Activated CD4-positive, CD25-positive, alpha-beta regulatory T cell treated with anti-CD3 and anti-CD28 coated beads, Interleukin-2, amount 50 U/mL, for 24 hours (primary cell): ENCODE data around the gene PCDH9.
"Not testable (repeated sequence)": the region's sequence is repeated elsewhere in the genome, so short reads cannot be mapped to it uniquely, and the experiment has no call there.

Source experiments
- ATAC-seq, 2 donors: fragments of 150-1000 bp; cut with Tn5 transposase; one replicate each; pipeline ENCODE4 v1.10.0; 2021; ENCODE audit warnings: mild to moderate bottlenecking in 1 of 2, moderate library complexity in 1 of 2

PCDH9 gene

DNA sequence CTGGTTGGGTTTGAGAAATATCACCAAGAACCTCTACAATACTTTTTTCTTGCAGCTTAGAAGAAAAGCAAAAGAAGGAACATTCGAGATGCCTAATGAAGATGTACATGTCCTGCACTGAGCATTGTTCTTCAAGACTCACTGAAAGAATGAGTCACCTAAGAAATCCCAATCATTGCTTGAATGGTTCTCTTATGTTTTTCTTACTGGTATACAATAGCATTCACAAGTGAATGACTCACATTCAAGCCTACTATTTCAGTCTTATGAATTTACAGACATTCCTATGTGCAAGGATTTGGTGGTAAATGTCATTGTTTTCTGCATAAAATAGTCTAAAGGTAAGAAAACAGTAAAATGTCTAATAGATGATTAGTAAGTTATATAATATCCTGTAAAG is 594.6 kb downstream of the PCDH9 start:
- ATAC-seq: no peak

DNA sequence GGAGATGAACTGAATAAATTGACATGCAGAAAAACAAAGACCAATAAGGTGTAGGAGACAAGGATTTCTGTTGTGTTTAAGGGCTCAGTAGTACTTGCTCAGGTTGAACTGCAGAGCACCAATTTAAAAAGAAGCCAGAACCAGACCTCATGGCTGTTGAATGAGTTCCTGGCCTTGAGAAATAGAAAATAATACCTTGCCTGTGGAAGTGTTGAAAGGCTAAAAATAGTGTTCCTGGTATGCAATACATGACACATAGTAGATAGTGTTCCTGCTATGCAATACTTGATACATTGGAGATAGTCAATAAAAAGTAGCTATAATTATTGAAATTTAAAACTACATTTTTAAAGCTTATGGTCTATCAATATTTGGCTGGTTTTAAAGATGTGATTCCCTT is 595.8 kb downstream of the PCDH9 start:
- no peak for ATAC-seq

DNA sequence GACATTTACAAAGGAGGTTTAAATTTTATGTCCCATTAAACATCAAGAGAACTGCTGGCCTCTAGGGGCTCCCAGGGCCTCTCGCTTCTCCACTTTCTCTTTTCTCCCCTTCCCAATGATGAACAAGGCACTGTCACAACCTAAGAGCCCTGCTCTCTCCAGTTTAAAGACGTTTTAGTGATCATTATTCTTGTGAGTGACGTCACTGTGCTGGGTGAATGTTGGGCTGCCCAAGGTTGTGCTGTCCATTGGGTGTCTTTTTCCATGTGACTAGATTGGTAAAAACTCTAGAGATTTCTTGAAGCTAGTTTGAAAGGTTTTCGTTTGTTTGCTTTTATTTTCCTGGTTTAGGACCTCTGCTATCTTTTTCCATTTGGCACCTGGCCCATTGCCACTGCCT is 602.6 kb downstream of the PCDH9 start:
- ATAC-seq: no peak

GRCh38 chr13:66624302-66624701 is 605.8 kb downstream of the PCDH9 start:
- ATAC-seq: no peak

- ATAC-seq: no peak
These were observed 606.9 kb downstream of the PCDH9 start for GRCh38 chr13:66623129-66623820.

GRCh38 chr13:66621906-66622447 is 608.2 kb downstream of the PCDH9 start:
- not testable (repeated sequence) for ATAC-seq

DNA sequence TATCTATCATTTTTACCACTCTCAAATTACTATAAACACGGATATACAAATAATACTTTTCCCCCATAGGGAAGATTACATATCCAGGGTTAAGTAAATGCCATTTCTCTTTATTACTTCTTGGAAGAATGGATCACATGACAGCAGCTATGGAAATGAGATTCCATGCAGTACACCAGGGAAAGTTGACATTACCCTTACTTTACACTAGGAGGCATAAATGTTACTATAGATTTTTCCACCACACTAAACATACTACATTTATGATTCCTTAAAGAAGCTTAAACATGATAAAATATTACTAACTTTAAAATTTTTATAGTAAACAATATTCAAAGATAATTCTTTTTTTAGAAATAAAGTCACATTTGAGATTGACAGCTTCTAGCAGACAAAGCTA is 611.4 kb downstream of the PCDH9 start:
- no peak for ATAC-seq

GRCh38 chr13:66617786-66618185 is 612.4 kb downstream of the PCDH9 start:
- ATAC-seq: no peak

DNA sequence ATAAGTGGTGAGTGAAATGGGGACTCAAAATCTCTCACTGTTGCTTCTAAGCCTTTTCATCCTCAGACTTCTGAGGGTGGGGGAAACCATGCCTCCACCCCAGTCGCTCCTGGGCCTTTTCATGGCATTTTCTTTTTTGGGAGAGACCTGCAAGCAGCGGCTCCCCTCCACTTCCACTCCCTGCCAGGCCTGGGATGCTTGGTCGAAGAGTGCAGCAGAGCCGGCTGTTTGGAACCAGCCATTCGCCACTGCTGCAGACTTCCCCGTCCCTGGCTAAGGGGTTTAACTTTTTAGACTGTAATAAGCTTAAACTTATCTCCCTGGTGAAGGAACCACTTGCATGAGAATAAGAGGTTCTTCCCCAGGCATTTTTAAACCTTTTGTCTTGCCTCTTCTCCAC is 617.2 kb downstream of the PCDH9 start:
- no peak for ATAC-seq

DNA sequence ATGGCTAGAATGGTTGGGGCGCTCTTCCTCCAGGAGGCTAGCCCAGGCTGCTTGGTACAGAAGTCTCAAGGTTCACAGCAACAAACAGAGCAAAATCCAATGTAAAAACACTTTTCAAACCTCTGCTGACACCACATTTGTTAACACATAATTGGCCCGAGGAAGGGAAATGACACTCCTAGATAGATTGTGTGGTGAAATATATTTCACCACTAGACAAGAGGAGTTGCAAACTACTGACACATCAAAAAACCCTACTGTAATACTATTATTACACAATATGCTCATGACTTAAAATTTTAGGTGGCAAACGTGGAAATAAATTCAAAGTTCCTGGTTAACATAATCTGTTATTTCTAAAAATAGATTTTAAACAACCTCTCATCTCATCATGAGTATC is 643.6 kb downstream of the PCDH9 start:
- no peak for ATAC-seq

DNA sequence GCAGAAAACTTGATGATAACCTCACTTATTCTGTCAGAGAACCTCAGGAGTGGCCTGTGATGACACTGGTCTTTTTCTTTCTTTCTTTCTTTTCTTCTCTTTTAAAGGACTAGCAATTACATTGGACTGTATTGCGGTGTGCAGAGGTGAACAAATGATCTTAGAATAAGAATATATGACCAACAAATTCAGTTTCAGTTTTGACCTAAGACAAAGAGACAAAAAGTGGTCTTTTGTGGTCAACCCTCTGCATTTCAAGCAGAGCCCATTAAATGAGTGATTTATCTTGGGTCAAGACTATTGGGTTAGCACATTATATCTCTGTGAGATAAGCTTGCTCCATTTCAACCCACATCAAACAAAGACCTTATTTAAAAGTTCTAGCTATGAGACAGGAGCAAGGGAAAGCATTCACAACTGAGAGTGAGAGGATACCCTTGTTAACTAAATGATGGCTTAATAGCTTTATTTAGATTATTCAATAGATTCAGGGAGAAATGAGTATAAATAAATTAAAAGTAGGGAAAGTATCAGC is 644.4 kb downstream of the PCDH9 start:
- no peak for ATAC-seq

GRCh38 chr13:66581675-66582074 is 648.5 kb downstream of the PCDH9 start:
- no peak for ATAC-seq

- no peak for ATAC-seq
These were observed 651.8 kb downstream of the PCDH9 start for GRCh38 chr13:66578305-66578704.

GRCh38 chr13:66577358-66577757 is 652.8 kb downstream of the PCDH9 start:
- ATAC-seq: no peak

GRCh38 chr13:66576381-66576780 is 653.8 kb downstream of the PCDH9 start:
- no peak for ATAC-seq

DNA sequence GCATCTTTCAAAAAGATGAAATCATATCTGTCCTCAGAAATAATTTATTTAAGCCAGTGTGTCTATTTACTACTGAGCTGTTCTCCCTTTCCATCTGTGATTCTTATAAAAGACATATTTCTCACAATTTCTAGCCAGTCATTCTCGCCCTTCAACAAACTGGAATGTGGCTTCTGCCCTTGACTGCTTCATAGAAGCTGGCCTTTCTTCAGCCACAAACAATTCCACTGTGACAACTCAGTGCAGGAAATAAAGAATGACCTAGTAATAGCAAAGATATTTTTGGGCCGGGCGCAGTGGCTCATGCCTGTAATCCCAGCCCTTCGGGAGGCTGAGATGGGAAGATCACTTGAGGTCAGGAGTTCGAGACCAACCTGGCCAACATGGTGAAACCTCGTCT is 655.5 kb downstream of the PCDH9 start:
- ATAC-seq: no peak

DNA sequence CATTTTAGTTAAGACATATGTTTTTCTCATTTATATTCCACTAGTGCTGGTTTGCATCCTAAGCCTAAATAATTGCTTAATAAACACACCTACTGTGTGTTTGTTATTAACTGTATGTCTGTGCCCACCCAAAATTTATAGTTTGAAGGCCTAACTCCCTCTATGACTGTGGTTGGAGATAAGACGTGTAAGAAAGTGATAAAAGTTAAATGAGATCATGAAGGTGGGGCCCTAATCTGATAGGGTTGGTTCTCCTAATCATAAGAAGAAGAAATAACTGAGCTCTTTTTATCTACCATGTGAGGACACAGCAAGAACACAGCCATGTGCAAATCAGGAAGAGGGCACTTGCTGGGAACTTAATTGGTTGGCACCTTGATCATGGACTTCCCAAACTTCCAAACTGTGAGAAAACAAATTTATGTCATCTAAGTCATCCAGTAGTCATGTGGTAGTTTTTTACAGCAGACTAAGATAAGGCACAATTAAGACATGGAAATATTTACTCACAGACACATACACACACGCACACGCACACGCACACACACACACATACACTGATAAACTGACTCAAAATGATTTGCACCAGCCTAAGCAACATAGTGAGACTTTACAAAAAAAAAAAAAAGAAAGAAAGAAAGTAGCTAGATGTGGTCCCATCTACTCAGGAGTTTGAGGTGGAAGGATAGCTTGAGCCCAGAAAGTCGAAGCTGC is 662.1 kb downstream of the PCDH9 start:
- no peak for ATAC-seq

DNA sequence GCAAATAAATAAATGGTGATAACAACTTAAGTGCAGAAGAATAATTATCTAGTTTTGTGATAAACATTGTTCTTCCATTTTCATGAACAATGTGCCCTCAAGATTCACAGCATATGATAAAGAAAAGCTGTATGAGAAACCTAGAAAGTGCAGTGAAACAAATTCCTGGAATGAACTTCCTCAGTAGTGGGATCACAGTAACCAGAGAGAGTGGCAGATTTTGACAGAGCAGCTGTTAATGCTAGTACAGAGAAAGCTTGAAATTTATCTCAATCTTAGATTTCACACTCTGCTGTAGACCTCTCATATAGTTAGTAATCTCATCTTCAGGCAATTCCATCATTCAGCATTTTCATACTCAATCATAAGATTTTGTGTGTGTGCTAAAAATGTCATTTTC is 664.9 kb downstream of the PCDH9 start:
- ATAC-seq: no peak

DNA sequence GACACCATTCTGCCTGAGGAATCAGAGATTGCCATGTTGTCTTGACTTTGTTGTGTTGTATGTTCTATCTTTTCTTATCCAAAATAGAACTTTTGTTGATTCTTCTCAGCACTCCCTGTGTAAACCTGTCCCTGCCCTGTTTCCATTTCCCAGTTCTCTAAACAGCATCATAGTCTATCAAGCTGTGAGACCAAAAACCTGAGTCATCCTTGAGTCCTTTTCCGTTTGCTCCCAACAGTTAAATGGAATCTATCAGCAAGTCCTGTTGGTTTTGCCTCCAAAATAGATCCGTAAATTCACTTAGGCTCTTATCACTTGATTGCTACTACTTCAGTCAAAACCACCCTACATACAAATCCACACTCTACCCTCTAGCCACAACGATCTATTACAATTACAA is 667.1 kb downstream of the PCDH9 start:
- ATAC-seq: no peak

DNA sequence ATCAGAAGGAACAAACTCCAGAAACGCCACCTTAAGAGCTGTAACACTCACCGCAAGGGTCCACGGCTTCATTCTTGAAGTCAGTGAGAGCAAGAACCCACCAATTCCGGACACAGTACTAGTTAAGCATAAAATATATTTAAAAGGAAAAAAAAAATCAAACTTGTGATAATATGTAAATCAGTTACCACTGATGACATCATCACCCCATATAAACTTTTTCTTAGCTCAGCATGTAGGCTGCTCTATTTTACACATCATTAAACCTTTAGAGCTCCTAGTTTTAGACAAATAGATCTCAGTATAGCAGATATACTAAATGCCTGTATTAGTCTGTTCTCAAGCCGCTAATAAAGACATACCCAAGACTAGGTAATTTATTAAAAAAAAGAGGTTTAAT is 668.1 kb downstream of the PCDH9 start:
- ATAC-seq: no peak

- no peak for ATAC-seq
These were observed 669.1 kb downstream of the PCDH9 start for GRCh38 chr13:66560991-66561390.

DNA sequence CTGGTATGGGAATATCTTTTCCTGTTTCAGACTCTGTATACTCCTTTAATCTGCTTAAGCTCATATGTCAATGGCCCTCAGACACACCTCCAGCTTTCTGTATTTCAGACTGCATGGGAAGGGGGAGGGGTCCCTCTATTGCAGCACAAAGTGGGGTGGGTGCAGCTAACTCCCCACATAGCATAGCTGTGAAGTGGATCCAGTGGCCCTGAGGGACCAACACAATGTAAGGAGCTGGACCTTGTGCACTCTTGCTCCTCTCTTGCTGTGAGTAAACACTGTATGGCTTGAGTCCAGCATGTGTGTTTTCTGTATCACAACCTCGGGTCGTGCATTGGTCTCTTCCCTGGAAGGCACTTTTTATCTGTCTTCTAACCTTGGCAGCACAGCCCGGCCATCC is 669.9 kb downstream of the PCDH9 start:
- ATAC-seq: no peak

DNA sequence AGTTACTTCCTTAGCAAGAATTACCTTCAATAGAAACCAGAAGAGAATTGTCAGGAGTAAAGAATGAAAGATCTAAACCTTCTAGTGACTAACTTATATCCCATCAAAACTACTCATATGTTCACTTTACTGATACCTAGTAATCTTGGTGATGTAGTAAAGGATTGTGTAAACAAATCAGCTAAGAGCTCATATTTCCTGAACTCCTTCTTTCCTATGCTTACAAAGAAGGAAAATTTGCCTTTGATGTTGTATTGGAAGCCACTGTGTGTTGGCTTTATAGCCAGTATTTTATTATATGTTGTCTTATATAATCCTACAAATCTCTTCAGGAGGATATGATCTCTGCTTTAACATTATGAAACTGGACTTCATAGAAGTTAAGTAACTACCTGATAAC is 671.0 kb downstream of the PCDH9 start:
- ATAC-seq: no peak

- ATAC-seq: no peak
These were observed 671.6 kb downstream of the PCDH9 start for GRCh38 chr13:66558506-66558905.
